Measurements from ENCODE around the gene SMCO1.
"Not testable (repeated sequence)": the region's sequence is repeated elsewhere in the genome, so short reads cannot be mapped to it uniquely, and the experiment has no call there.

Gene SMCO1, protein sequence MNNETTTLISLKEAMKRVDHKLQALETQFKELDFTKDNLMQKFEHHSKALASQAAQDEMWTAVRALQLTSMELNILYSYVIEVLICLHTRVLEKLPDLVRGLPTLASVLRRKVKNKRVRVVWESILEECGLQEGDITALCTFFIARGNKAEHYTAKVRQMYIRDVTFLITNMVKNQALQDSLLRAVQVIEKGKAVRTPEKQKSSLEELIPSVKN

DNA sequence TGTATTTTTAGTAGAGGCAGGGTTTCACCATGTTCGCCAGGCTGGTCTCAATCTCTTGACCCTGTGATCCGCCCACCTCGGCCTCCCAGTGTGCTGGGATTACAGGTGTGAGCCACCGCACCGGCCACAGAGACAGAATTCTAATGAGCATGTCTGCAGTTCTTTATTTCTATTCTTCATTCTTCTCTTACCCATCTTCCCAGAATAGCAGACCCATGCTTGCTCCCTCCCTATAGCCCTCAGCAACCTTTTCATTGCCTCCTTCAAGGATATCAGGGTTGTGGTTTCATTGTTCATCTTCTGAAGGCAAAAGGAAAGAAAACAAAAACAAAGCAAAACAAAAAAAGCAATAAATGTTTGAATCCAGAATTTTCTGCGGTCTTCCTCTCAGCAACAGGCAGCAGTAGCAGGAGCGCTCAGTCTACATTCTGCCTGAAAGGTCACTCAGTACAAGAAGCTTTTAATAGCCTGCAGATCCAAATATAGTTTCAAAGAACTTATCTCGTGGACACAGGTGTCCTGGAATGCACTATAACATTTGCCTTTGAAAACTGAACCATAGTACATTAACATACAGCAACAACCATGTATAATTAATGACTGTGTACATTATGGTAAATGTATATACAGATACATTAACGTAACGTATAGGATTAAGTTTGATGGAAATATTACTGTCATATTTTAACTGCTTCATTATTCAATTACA, at the start of gene SMCO1:
Gene SMCO1, minus strand, starts transcription at position 434 of the 709 bp plus-strand sequence. Its CDS starts 137 bp downstream, at position 297.
- in situ Hi-C loops (cut with HindIII; ENCODE audit: low sequenced_read_pairs) = no loop called here

DNA sequence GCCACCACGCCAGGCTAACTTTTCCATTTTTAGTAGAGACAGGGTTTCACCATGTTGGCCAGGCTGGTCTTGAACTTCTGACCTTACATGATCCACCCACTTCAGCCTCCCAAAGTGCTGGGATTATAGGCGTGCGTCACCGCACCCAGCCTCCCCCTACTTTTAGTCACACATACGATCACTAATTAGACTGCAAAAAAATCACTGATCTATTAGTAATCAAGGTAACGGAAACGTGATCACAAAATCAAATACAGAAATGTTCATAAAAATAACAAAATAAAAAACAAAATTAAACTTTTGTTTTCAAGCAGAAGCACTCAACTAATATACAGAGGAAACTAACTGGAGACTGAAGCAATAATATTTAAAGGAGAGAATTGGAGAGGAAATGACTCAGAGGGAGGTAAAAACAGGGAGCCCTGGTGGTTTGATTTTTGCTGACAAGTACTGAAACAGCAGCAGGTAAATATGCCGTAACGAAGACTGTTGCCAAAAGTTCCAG, 48.6 kb upstream of the SMCO1 start:
- in situ Hi-C loops (cut with HindIII; ENCODE audit: low sequenced_read_pairs) = no loop called here

DNA sequence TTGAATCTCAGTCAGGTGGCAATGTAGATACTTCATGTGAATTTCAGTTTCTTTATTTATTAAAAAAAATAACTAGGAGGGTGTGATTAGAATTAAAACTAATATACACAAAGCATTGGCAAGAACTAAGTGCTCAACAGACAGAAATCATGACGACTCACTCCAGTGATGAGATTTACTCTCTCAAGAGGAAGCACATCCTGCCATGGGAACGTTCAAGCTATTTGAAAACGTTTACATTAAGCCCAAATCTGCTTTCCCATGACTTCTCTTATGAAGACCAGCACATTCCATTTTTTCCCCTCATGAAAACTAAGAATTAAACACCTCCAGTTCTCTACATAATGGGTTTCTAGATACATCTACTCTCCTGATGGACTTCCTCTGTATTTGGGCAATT, 44.7 kb upstream of the SMCO1 start:
- in situ Hi-C loops (cut with HindIII; ENCODE audit: low sequenced_read_pairs) = no loop called here

DNA sequence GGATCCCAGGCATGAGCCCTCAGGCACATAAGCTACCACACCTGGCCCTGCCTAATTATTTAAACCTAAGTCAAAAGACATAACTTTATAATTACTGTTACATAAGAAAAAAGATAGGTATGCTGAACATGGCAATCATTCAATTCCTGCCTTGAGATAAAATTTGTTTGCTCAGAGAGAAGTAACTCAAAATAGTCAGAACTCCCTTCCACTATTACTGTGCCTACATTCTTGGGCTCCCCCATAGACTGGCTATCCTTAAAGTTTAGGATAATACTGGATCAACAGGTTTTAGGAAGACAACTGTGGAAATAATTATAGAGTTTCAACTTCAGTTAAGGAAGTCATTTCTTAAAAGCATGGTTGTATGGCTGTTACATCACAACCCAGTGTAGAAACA, 43.3 kb upstream of the SMCO1 start:
- in situ Hi-C loops (cut with HindIII; ENCODE audit: low sequenced_read_pairs) = no loop called here

DNA sequence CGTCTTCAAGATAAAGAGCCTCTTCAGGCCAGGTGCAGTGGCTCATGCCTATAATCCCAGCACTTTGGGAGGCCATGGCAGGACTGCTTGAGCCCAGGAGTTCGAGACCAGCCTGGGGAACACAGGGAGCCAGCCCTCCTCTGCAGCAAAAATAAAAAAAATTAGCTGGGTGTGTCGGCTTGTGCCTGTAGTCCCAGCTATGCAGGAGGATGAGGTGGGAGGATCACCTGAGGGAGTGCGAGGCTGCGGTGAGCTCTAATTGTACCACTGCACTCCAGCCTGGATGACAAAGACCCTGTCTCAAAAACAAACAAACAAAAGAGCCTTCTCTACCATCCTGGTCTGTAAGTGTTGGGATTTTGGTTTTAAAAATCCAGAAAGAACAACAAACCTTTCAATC, 42.1 kb upstream of the SMCO1 start:
- in situ Hi-C loops (cut with HindIII; ENCODE audit: low sequenced_read_pairs) = no loop called here

DNA sequence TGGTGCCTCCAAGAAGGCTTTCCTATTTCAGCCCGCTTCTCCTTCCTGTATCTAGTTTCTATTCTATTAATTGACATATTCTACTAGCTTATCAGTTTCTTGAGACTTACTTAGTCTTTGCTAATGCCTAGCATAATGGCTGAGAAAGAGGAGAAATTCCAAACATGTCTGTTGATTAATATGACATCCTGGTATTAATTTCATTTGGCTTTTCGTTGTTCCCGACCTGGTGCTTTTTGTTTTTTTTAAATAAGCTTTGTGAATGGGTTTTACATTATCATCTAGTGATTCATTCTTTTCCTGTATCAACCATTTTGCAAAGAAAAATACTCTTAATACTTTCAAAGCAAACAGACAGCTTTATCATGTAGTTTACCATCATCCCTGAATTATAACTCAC, 40.1 kb upstream of the SMCO1 start:
- in situ Hi-C loops (cut with HindIII; ENCODE audit: low sequenced_read_pairs) = no loop called here

DNA sequence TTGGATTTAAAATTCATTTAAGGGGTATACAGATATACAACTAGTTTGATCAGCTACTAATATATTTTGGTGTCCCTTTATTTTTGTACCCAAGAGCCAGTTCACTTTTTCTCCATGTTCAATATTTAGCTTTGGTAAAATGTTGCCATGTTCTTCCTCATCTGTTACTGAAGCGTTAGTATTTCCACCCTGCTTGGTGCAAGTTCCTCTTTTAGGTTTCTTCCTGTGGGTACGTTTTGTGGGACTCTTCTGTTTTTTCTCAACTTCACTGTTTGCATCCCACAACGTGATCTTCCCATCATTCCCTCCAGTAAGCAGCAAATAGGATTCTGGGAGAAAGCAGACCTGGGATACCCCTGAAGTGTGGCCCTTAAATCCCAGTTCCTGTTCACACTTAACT, 39.1 kb upstream of the SMCO1 start:
- in situ Hi-C loops (cut with HindIII; ENCODE audit: low sequenced_read_pairs) = no loop called here

DNA sequence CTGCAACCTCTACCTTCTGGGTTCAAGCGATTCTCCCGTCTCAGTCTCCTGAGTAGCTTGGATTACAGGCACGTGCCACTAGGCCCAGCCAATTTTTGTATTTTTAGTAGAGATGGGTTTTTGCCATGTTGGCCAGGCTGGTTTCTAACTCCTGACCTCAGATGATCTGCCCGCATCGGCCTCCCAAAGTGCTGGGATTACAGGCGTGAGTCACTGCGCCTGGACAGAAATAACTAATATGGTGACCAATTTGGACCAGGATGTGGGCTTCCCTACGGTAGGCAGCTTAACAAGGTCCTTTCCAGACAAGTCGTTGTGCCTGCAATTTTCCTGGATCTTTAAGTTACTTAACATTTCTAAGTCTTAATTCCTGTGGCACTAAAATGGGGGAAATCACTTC, 38.4 kb upstream of the SMCO1 start:
- in situ Hi-C loops (cut with HindIII; ENCODE audit: low sequenced_read_pairs) = no loop called here

DNA sequence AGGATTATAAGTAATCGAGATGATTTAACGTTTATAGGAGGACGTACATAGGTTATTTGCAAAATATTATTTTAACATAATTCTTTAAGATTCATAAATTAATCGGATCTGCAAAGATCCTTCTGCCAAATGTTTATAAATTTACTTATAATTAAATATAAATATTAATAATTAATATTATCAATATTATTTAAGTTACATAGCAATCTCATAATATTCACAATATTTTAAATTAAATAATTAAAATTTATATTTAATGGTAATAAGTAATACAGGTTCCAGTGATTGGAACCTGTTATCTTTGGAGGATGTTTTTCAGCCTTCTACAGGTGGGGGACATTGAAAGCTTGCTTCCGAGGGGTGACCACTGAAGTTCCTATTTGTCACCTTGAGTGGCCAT, 37.1 kb upstream of the SMCO1 start:
- in situ Hi-C loops (cut with HindIII; ENCODE audit: low sequenced_read_pairs) = no loop called here

DNA sequence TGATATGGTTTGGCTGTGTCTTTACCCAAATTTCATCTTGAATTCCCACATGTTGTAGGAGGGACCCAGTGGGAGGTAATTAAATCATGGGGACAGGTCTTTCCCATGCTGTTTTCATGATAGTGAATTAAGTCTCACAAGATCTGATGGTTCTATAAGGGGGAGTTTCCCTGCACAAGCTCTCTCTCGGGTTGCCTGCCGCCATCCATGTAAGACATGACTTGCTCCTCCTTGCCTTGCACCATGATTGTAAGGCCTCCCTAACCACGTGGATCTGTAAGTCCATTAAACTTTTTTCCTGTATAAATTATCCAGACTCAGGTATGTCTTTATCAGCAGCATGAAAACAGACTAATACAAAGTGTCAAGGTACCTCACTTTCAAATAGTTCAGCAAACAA, 35.0 kb upstream of the SMCO1 start:
- in situ Hi-C loops (cut with HindIII; ENCODE audit: low sequenced_read_pairs) = not testable (repeated sequence)

DNA sequence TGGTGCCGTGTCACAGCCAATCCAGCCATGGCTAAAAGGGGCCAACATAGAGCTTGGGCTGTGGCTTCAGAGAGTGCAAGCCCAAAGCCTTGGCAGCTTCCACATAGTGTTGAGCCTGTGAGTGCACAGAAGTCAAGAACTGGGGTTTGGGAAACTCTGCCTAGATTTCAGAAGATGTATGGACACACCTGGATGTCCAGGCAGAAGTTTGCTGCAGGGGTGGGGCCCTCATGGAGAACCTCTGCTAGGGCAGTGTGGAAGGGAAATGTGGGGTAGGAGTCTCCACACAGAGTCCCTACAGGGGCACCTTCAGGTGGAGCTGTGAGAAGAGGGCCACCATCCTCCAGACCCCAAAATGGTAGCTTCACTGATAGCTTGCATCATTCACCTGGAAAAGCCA, 34.2 kb upstream of the SMCO1 start:
- in situ Hi-C loops (cut with HindIII; ENCODE audit: low sequenced_read_pairs) = not testable (repeated sequence)

DNA sequence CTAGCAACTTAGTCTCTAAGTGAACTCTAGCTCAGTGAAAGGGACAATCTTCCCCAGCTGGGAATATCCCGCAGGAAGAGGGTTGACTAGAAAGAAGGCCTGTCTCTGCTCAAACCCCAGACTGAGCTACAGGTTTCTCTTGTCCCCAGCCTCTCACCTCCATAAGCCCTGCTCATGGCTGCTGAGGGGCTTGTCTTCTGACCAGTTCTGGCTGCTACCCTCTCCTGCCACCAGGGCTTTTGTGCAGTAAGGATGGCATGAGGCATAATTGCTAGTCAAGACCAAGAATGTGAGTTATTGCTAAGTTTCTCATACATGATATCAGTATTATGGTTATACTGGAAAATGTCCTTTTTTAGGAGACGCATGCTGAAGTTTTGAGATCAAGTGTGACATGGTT, 31.9 kb upstream of the SMCO1 start:
- in situ Hi-C loops (cut with HindIII; ENCODE audit: low sequenced_read_pairs) = no loop called here

DNA sequence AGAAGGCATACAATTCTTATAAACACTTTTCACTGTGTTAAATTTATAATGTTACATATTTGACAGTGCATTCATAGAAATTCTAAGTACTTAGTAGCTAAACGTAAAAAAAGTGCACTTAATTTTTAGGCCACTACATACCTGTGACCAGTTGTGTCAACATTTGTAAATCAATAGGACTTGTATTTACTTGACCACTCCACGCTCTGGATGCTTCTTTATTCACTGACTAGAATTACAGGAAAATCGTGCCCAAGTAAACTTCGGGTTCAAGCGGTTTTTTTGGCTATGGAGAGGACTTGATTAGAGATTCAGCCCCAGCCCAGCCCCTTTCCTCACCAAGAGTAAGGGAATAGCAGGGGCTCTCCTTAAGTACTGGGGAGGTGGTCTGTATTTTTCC, 31.4 kb upstream of the SMCO1 start:
- in situ Hi-C loops (cut with HindIII; ENCODE audit: low sequenced_read_pairs) = no loop called here

DNA sequence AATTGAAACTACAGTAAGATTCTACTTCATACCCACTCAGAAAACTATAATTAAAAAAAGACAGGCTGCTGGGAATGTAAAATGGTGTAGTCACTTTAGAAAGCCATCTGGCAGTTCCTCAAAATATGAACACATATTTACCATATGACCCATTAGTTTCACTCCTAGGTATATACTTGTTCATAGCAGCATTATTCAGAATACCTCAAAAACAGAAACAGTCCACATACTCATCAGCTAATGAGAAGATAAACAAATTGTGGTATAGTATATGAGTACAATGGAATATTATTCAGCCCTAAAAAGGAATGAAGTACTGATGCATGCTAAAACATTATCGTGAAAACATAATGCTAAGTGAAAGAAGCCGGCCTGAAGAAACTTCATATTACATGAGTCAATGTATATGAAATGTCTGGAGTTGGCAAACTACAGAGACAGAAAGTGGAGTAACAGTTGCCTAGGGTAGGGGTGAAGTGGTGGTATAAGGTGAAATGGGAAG, 29.4 kb upstream of the SMCO1 start:
- in situ Hi-C loops (cut with HindIII; ENCODE audit: low sequenced_read_pairs) = no loop called here

DNA sequence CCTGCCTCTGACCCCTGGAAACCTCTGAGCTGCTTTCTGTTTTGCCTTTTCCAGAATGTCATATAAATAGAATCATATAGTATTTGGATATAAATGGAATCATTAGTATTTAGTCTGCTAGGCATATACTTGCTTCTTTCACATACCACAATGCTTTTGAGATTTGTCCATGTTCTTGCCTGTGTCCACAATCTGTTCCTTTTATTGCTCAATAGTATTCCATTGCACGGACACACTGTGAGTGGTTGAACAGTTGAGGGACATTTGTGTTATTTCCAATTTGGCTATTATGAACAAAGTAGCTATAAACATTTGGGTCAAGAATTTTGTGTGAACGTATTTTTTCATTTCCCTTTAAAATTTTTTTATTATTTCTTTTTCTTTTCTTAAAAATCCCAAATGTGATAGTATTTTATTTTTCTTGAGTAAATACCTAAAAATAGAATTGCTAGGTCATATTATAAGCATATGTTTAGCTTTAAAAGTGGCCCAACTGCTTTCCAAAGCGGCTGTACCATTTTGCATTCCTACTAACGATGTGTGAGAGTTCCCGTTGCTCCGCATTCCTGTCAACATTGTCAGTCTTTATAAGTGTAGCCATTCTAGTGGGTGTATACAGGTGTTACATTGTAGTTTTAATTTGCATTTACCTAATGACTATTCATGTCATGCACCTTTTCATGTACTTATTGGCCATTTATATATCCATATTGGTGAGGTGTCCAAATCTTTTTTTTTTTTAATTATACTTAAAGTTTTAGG, 26.7 kb upstream of the SMCO1 start:
- in situ Hi-C loops (cut with HindIII; ENCODE audit: low sequenced_read_pairs) = no loop called here

DNA sequence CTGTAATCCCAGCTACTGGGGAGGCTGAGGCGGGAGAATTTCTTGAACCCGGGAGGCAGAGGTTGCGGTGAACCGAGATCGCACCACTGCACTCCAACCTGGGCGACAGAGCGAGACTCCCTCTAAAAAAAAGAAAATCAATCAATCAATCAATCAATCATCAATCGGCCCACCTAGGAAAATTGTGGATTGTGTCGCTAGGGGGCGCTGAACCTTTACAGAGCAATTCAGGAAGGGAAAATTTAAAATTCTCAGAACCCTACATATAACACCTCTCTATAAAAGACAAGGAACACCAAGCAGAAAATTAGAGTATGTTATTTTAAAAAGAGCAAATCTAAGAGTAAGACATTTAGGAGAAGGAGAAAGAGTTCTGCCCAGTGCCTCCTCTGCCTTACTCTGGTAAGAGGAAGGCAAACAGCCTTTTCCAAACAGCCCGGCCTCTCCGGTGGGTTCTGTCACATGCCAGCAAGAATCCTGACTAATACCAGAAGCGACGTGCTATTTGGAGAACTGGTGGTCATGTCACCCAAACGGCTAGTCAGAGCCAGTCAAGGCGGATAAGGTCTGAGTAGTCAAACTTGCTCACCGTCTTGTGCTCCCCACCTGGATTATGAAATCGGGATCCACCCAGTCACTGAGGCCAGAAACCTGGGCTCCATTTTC, 22.3 kb upstream of the SMCO1 start:
- in situ Hi-C loops (cut with HindIII; ENCODE audit: low sequenced_read_pairs) = no loop called here

DNA sequence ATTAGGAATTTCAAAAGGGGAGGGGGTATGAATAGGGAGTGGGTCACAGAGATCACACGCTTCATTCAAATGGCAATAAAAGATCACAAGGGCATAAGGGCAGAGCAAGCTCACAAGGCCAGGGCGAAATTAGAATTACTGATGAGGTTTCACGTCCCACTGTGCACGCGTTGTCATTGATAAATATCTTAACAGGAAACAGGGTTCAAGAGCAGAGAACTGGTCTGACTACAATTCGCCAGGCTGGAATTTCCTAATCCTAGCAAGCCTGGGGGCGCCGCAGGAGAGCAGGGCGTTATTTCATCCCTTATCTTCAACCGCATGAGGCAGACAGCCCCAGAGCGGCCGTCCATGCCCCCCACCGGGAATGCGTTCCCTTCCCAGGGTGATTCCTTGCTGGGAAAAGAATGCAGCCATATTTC, 18.1 kb upstream of the SMCO1 start:
- in situ Hi-C loops (cut with HindIII; ENCODE audit: low sequenced_read_pairs) = no loop called here

DNA sequence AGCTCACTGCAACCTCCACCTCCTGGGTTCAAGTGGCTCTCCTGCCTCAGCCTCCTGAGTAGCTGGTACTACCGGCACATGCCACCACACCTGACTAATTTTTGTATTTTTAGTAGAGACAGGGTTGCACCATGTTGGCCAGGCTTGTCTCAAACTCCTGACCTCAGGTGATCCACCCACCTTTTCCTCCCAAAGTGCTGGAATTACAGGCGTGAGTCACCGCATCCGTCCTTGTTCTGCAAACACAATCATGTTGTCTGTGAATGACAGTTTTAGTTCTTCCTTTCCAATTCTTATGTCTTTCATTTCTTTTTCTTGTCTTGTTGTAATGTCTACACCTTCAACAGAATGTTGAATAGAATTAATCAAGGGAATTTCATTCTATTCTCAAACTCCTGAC, 16.3 kb upstream of the SMCO1 start:
- in situ Hi-C loops (cut with HindIII; ENCODE audit: low sequenced_read_pairs) = no loop called here

DNA sequence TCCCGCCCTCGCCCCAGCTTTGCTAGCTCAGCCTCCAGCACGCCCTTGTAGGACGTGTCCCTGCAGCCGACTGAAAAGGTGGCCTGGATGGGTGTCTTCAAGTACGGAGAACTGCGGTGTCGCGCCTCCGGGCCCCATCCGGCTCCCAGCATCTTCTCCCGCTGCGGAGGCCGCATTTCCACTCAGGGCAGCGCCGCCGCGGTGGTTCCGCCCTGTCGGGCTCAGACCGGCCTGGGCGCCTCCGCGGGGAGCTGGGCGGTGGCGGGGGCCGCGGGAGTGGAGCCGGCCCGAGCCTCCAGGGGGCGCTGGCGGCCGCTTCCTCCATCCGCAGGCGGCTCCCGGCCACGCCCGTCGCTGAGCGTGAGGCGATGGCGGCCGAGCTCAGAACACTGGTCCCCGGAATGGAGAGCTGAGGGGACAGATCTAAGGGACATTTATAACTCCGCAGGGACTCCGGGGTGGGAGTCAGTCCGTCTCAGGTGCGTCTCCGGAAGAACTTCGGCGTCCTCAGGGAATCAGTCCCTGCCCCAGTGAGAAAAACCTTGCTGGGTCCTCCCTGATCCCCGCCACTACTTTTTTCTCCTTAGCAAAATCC, 13.6 kb upstream of the SMCO1 start:
- in situ Hi-C loops (cut with HindIII; ENCODE audit: low sequenced_read_pairs) = loop anchor here (10.0 kb wide), 1 partner anchor 454 kb away; no protein-coding TSS in a partner anchor

DNA sequence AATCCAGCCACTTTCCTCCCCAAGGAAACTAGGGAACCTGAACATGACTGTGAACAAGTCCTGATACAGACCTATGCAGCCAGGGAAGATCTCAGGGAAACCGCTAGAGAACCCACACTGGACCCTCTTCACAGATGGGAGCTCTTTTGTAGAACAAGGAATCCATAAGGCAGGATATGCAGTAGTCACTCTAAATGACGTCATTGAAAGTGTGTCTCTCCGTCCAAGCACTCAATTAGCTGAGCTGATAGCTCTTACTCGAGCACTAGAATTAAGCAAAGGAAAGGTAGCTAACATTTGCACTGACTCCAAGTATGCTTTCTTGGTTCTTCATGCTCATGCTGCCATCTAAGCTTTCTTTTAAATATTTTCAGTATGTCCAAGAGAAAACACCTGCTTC, 10.0 kb upstream of the SMCO1 start:
- in situ Hi-C loops (cut with HindIII; ENCODE audit: low sequenced_read_pairs) = loop anchor here (10.0 kb wide), 1 partner anchor 450 kb away; no protein-coding TSS in a partner anchor

DNA sequence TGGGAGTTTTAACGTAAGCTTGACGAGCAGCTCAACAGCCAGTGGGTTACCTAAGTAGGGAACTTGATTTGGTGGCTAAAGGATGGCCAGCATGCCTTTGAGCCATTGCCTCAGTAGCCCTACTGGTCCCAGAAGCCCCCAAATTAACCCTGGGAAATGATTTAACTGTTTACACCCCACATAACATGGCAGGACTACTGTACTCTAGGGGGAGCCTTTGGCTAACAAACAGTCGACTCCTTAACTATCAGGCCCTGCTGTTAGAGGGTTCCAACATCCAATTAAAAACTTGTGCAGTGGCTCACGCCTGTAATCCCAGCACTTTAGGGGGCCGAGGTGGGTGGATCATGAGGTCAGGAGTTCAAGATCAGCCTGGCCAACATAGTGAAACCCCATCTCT, 9.4 kb upstream of the SMCO1 start:
- in situ Hi-C loops (cut with HindIII; ENCODE audit: low sequenced_read_pairs) = loop anchor here (10.0 kb wide), 1 partner anchor 450 kb away; no protein-coding TSS in a partner anchor

All from DLD1 (cell line).